Endothelial cell of umbilical vein (primary cell): ENCODE results near the gene LENEP. TPM values are rescaled to one million over a fixed set of nuclear protein-coding genes. Genes with fewer than 3 reads are reported as not detected.
A peak's percentile ranks its signal among the peaks of the same experiment; 100 is the strongest.

Experiments
- BruUV-seq: library from RNA; stranded (reverse); fragments of 400-500 nt; replicated peaks from 2 replicates; lab custom pipeline; 2021; lab: Mats Ljungman, UMichigan
- CTCF ChIA-PET: fragments of 300-600, 350-600 bp; sonication (Branson Sonifier 250); formaldehyde crosslinking; loops from one replicate; lab custom pipeline; 2021; ENCODE audit warnings: antibody characterized with exemption, inconsistent platforms; lab: Charles Lee
- POLR2A ChIA-PET: fragments of 300-600, 350-600 bp; sonication (Branson Sonifier 250); formaldehyde crosslinking; loops from one replicate; lab custom pipeline; 2021; ENCODE audit warnings: antibody characterized with exemption, inconsistent platforms; lab: Charles Lee
- DNase-seq: peaks from one replicate; pipeline ENCODE4 v3.0.0-alpha.2; 2011; ENCODE audit warnings: low read depth, low spot score
- FAIRE-seq: peaks from 2 replicates; lab custom pipeline; 2011; peaks lifted over from hg19 to GRCh38; lab: Jason Lieb, UNC
- H2AFZ ChIP-seq: 2 replicates; pipeline ENCODE4 v1.6.0; 2012; ENCODE audit warnings: low read depth, low read length, control low read depth, inconsistent platforms
- H3K27ac ChIP-seq: 2 replicates; pipeline ENCODE4 v1.5.1; 2011; ENCODE audit warnings: low read depth, mild to moderate bottlenecking, control low read depth, low read length, moderate library complexity; ENCODE audit not compliant: insufficient read depth
- H3K27me3 ChIP-seq, 2 experiments: 2 replicates each; pipeline versions ENCODE4 v1.6.0 to v1.6.1; 2011; ENCODE audit warnings: low read length in 2 of 2, mixed read lengths in 1 of 2; ENCODE audit not compliant: control insufficient read depth in 2 of 2, insufficient read depth in 2 of 2
- H3K36me3 ChIP-seq, 2 experiments: 2 replicates in 1 of 2; 3 replicates in 1 of 2; pipeline ENCODE4 v1.5.1; 2011; ENCODE audit warnings: low read length in 2 of 2, mild to moderate bottlenecking in 1 of 2, moderate library complexity in 1 of 2; ENCODE audit not compliant: control insufficient read depth in 2 of 2, insufficient read depth in 2 of 2; ENCODE audit errors: extremely low read depth in 1 of 2
- H3K4me1 ChIP-seq: 3 replicates; pipeline ENCODE4 v1.5.1; 2011; ENCODE audit warnings: mild to moderate bottlenecking, low read length; ENCODE audit not compliant: control insufficient read depth, insufficient read depth; ENCODE audit errors: extremely low read depth
- H3K4me2 ChIP-seq: 2 replicates; pipeline ENCODE4 v1.6.1; 2011; ENCODE audit warnings: low read length, control low read depth, mixed read lengths; ENCODE audit not compliant: insufficient read depth
- H3K4me3 ChIP-seq, 3 experiments: fragments of 200-600 bp in 1 of 3; sonication (generic), shearing (Covaris generic) in 1 of 3; replicated peaks in 1 of 3; 2 replicates each; pipeline ENCODE4 v1.5.1; 2011 to 2016; ENCODE audit warnings: control low read depth in 3 of 3, low read length in 3 of 3, mild to moderate bottlenecking in 2 of 3, inconsistent platforms in 1 of 3, low read depth in 1 of 3, moderate library complexity in 1 of 3; ENCODE audit not compliant: insufficient read depth in 1 of 3
- H3K79me2 ChIP-seq: 2 replicates; pipeline ENCODE4 v1.6.0; 2012; ENCODE audit warnings: low read length, inconsistent platforms; ENCODE audit not compliant: control insufficient read depth, insufficient read depth
- H3K9ac ChIP-seq: replicated peaks from 2 replicates; pipeline ENCODE3; 2011; ENCODE audit warnings: low read length, control low read depth; ENCODE audit not compliant: insufficient read depth; ENCODE audit errors: extremely low read depth
- H3K9me1 ChIP-seq: replicated peaks from 3 replicates; pipeline ENCODE4 v1.6.0; 2011; ENCODE audit warnings: mild to moderate bottlenecking, low read length; ENCODE audit not compliant: control insufficient read depth, insufficient read depth; ENCODE audit errors: extremely low read depth
- H3K9me3 ChIP-seq: replicated peaks from 2 replicates; pipeline ENCODE4 v1.5.1; 2012; ENCODE audit warnings: low read length, inconsistent platforms; ENCODE audit not compliant: control insufficient read depth, insufficient read depth
- H4K20me1 ChIP-seq: replicated peaks from 2 replicates; pipeline ENCODE3; 2011; ENCODE audit warnings: mild to moderate bottlenecking, low read length; ENCODE audit not compliant: control insufficient read depth, insufficient read depth; ENCODE audit errors: extremely low read depth
- FOS ChIP-seq: IDR thresholded peaks from 2 replicates; pipeline ENCODE4 v1.6.1; 2011; ENCODE audit warnings: mild to moderate bottlenecking, low read length, moderate library complexity, borderline replicate concordance; ENCODE audit not compliant: insufficient read depth
- GATA2 ChIP-seq: IDR thresholded peaks from 2 replicates; pipeline ENCODE4 v1.7.0; 2011; ENCODE audit warnings: low read depth, mild to moderate bottlenecking, moderate library complexity, mixed read lengths, low read length; ENCODE audit not compliant: insufficient read length, insufficient read depth
- JUN ChIP-seq: IDR thresholded peaks from 2 replicates; pipeline ENCODE4 v1.6.1; 2011; ENCODE audit warnings: borderline replicate concordance, low read depth; ENCODE audit not compliant: insufficient read length, insufficient read depth
- MAX ChIP-seq: IDR thresholded peaks from 2 replicates; pipeline ENCODE4 v1.6.1; 2011; ENCODE audit not compliant: insufficient read depth, insufficient read length
- POLR2A ChIP-seq: IDR thresholded peaks from 2 replicates; pipeline ENCODE4 v1.6.1; 2012; ENCODE audit warnings: low read depth, mild to moderate bottlenecking, control low read depth, low read length
- dilution Hi-C: fragments of 300-500 bp; cut with MboI; formaldehyde crosslinking; loops from one replicate; pipeline ENCODE4 v1.15.0; 2019; ENCODE audit warnings: low sequenced_read_pairs; ENCODE audit not compliant: extremely low pct_ligation_motif_present
- intact Hi-C: fragments of 100-400 bp; cut with micrococcal nuclease; formaldehyde crosslinking; loops from one replicate; pipeline ENCODE4 v1.10.0; 2022
- polyA plus RNA-seq, 4 experiments: library from polyadenylated mRNA; depleted of rRNA in 3 of 4; stranded (reverse) in 3 of 4; unstranded in 1 of 4; fragments of >200 nt; gene quantifications; 2 replicates each; pipeline versions ENCODE4 v1.2.1 to v1.2.3, GENCODE V29; 2011 to 2012; ENCODE audit warnings: missing spikeins in 1 of 4
- total RNA-seq: library from RNA; stranded (reverse); gene quantifications from 2 replicates; pipeline ENCODE4 v1.2.3, GENCODE V29; 2021

The LENEP gene
- total and polyA plus RNA-seq, 2 donors (not counting 3 experiments of a cell fraction or from before 2014, with no cell fraction given) = 0.64 TPM; not detected in 1

DNA sequence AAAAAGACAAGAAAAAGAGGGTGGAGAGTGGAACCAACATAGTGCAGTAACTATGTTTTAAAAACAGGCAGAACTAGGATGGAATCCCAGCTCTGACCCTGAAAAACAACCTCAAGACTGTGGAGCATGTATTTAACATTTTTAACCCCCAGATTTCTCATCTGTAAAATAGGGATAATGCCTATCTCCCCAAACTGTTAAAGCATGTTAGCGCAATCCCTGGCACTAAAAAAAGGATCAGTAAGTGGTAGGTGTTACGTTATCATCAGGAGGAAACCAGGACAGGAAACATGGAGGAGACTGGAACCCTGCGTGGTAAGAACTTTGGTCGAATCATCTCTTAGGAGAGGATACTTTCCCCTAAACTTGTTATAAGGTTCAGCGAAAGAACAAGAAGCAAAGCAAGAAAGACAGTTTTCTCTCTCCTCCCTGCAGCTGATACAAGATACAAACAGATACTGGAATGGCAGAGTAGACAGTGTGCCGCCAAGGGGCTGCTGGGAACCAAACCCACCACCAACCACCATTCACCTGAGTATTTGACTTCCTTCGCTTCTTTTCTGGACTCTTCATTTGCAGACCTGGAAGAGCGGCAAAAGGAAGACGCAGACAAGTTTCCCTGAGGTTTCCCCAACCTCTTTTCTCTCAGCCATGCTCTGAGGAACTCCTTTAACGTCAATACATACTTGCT is 32.8 kb upstream of the LENEP start:
- intact Hi-C loops = loop anchor here (1.0 to 2.0 kb wide), 5 partner anchors 10 to 90 kb away; partner anchors contain the start of genes ADAM15, CKS1B and SHC1
- BruUV-seq = no TSS peak
- H3K9me3 ChIP-seq = no peaks in the 10 kb centered on the region

More for the DNA sequence above, 32.8 kb upstream of the LENEP start:
- Histone ChIP-seq H3K9ac (peak overlapping the region; percentile 83), H2AFZ (no peak overlapping the region), H4K20me1 (no peaks in the 10 kb centered on the region), H3K4me2 (peak overlapping the region; percentile 86), H3K27me3 (no peaks in the 10 kb centered on the region), H3K36me3 (peaks cover 10 to 31% of the 10 kb centered on the region in 2 experiments), H3K4me1 (peaks cover 25% of the 10 kb centered on the region), H3K4me3 (peak overlapping the region; percentile 71 to 78 (median 74)), H3K9me1 (no peaks in the 10 kb centered on the region), H3K27ac (peak overlapping the region; percentile 30), H3K79me2 (peaks cover 18% of the 10 kb centered on the region)
- DNase-seq (peak; percentile 22), FAIRE-seq (peak; percentile 81)
- ChIA-PET POLR2A (interaction anchor here (0.6 to 2.6 kb wide), 4 partner anchors 10 to 164 kb away, joined by 3 to 24 read pairs (median 6); partner anchors contain the start of gene SHC1), CTCF (interaction anchor here (0.7 to 4.0 kb wide), 15 partner anchors 10 to 125 kb away, joined by 3 to 48 read pairs (median 5); partner anchors contain the start of genes ADAM15, FLAD1, LENEP and PMVK)
- dilution Hi-C loops = no loop called here
- TF ChIP-seq JUN (no peak), FOS (no peak), MAX (no peak), GATA2 (no peak), POLR2A (no peak)
